Measurements from ENCODE around the gene KLRC1.
"Not testable (repeated sequence)": the region's sequence is repeated elsewhere in the genome, so short reads cannot be mapped to it uniquely, and the experiment has no call there.

KLRC1 gene

GRCh38 chr12:10420334-10420733 is 32.8 kb downstream of the KLRC1 start, which contains the start of gene KLRC3:
Gene KLRC3 (minus strand): TSS chr12:10420595. CDS start chr12:10420550, 45 bp downstream.
- DNase-seq (ENCODE audit: low spot score): not testable (repeated sequence)

- DNase-seq (ENCODE audit: low spot score): no peak
These were observed 43.8 kb downstream of the KLRC1 start, which contains the start of gene KLRC4 for GRCh38 chr12:10409392-10409791. Gene KLRC4 (minus strand): TSS chr12:10409757. CDS start chr12:10409575, 182 bp downstream.

GRCh38 chr12:10408842-10409241 is 44.3 kb downstream of the KLRC1 start:
- DNase-seq (ENCODE audit: low spot score): no peak

- no peak for DNase-seq (ENCODE audit: low spot score)
These were observed 46.5 kb downstream of the KLRC1 start for GRCh38 chr12:10406725-10407124.

- no peak for DNase-seq (ENCODE audit: low spot score)
These were observed 47.9 kb downstream of the KLRC1 start for GRCh38 chr12:10405294-10405693.

GRCh38 chr12:10404798-10405197 is 48.4 kb downstream of the KLRC1 start:
- DNase-seq (ENCODE audit: low spot score): no peak

- DNase-seq (ENCODE audit: low spot score): no peak
These were observed 52.3 kb downstream of the KLRC1 start for GRCh38 chr12:10400829-10401228.

GRCh38 chr12:10398168-10398567 is 55.0 kb downstream of the KLRC1 start:
- no peak for DNase-seq (ENCODE audit: low spot score)

GRCh38 chr12:10397296-10397695 is 55.9 kb downstream of the KLRC1 start:
- DNase-seq (ENCODE audit: low spot score): no peak

GRCh38 chr12:10396176-10396575 is 57.0 kb downstream of the KLRC1 start:
- DNase-seq (ENCODE audit: low spot score): not testable (repeated sequence)

All from AG08395 (cell line).